ENCODE data around the gene MDFIC.

The MDFIC gene

GRCh38 chr7:115059321-115059720 is 137.4 kb downstream of the MDFIC start:
- Histone ChIP-seq H3K36me3 (ENCODE audit: control insufficient read depth, insufficient read depth, low read length) (no peaks in the 10 kb centered on the region), H3K9me3 (ENCODE audit: control insufficient read depth, low read length) (no peaks in the 10 kb centered on the region), H3K4me3 (ENCODE audit: low read length) (no peak overlapping the region), H3K27me3 (ENCODE audit: control insufficient read depth, insufficient read depth, low read length) (no peaks in the 10 kb centered on the region), H3K4me1 (ENCODE audit: control insufficient read depth, insufficient read depth, low read length) (no peaks in the 10 kb centered on the region), H3K9ac (ENCODE audit: low read length) (no peak overlapping the region)

- Histone ChIP-seq H3K27me3 (ENCODE audit: control insufficient read depth, insufficient read depth, low read length) (no peaks in the 10 kb centered on the region), H3K36me3 (ENCODE audit: control insufficient read depth, insufficient read depth, low read length) (no peaks in the 10 kb centered on the region), H3K9ac (ENCODE audit: low read length) (no peak overlapping the region), H3K9me3 (ENCODE audit: control insufficient read depth, low read length) (no peaks in the 10 kb centered on the region), H3K4me1 (ENCODE audit: control insufficient read depth, insufficient read depth, low read length) (no peaks in the 10 kb centered on the region), H3K4me3 (ENCODE audit: low read length) (no peak overlapping the region)
Observed at GRCh38 chr7:115060095-115060870, 138.4 kb downstream of the MDFIC start.

GRCh38 chr7:115066050-115066449 is 144.2 kb downstream of the MDFIC start:
- no peak overlapping the region for H3K9ac ChIP-seq (ENCODE audit: low read length)
- no peak overlapping the region for H3K4me3 ChIP-seq (ENCODE audit: low read length)
- no peaks in the 10 kb centered on the region for H3K9me3 ChIP-seq (ENCODE audit: control insufficient read depth, low read length)
- no peaks in the 10 kb centered on the region for H3K36me3 ChIP-seq (ENCODE audit: control insufficient read depth, insufficient read depth, low read length)
- no peaks in the 10 kb centered on the region for H3K27me3 ChIP-seq (ENCODE audit: control insufficient read depth, insufficient read depth, low read length)
- H3K4me1 ChIP-seq (ENCODE audit: control insufficient read depth, insufficient read depth, low read length), result no peaks in the 10 kb centered on the region

GRCh38 chr7:115066634-115067033 is 144.7 kb downstream of the MDFIC start:
- Histone ChIP-seq H3K27me3 (ENCODE audit: control insufficient read depth, insufficient read depth, low read length) (no peaks in the 10 kb centered on the region), H3K9me3 (ENCODE audit: control insufficient read depth, low read length) (no peaks in the 10 kb centered on the region), H3K36me3 (ENCODE audit: control insufficient read depth, insufficient read depth, low read length) (no peaks in the 10 kb centered on the region), H3K9ac (ENCODE audit: low read length) (no peak overlapping the region), H3K4me3 (ENCODE audit: low read length) (no peak overlapping the region), H3K4me1 (ENCODE audit: control insufficient read depth, insufficient read depth, low read length) (no peaks in the 10 kb centered on the region)

- Histone ChIP-seq H3K9ac (ENCODE audit: low read length) (no peak overlapping the region), H3K4me3 (ENCODE audit: low read length) (no peak overlapping the region), H3K27me3 (ENCODE audit: control insufficient read depth, insufficient read depth, low read length) (no peaks in the 10 kb centered on the region), H3K9me3 (ENCODE audit: control insufficient read depth, low read length) (no peaks in the 10 kb centered on the region), H3K4me1 (ENCODE audit: control insufficient read depth, insufficient read depth, low read length) (no peaks in the 10 kb centered on the region), H3K36me3 (ENCODE audit: control insufficient read depth, insufficient read depth, low read length) (no peaks in the 10 kb centered on the region)
Observed at GRCh38 chr7:115068220-115068619, 146.3 kb downstream of the MDFIC start.

Data from mucosa of stomach (tissue), 1 donor.